Endothelial cell of umbilical vein (primary cell): ENCODE measurements around the gene C14orf132.

Source experiments
- CTCF ChIP-seq, 2 donors: IDR thresholded peaks; 1 replicate in 1 of 2; 2 replicates in 1 of 2; pipeline ENCODE4 v1.5.1; 2011; ENCODE audit warnings: low read length in 2 of 2, mild to moderate bottlenecking in 2 of 2, moderate library complexity in 2 of 2, control low read depth in 1 of 2, inconsistent platforms in 1 of 2, low read depth in 1 of 2; ENCODE audit not compliant: insufficient read depth in 1 of 2; ENCODE audit errors: extremely low read depth in 1 of 2
- EZH2 ChIP-seq: IDR thresholded peaks from 2 replicates; pipeline ENCODE4 v1.6.1; 2012; ENCODE audit warnings: borderline replicate concordance, low read depth, mild to moderate bottlenecking, moderate library complexity, low read length, inconsistent platforms; ENCODE audit not compliant: severe bottlenecking
- FOS ChIP-seq: IDR thresholded peaks from 2 replicates; pipeline ENCODE4 v1.6.1; 2011; ENCODE audit warnings: mild to moderate bottlenecking, low read length, moderate library complexity, borderline replicate concordance; ENCODE audit not compliant: insufficient read depth
- GATA2 ChIP-seq: IDR thresholded peaks from 2 replicates; pipeline ENCODE4 v1.7.0; 2011; ENCODE audit warnings: low read depth, mild to moderate bottlenecking, moderate library complexity, mixed read lengths, low read length; ENCODE audit not compliant: insufficient read length, insufficient read depth
- JUN ChIP-seq: IDR thresholded peaks from 2 replicates; pipeline ENCODE4 v1.6.1; 2011; ENCODE audit warnings: borderline replicate concordance, low read depth; ENCODE audit not compliant: insufficient read length, insufficient read depth
- MAX ChIP-seq: IDR thresholded peaks from 2 replicates; pipeline ENCODE4 v1.6.1; 2011; ENCODE audit not compliant: insufficient read depth, insufficient read length
- MYC ChIP-seq: IDR thresholded peaks from one replicate; pipeline ENCODE4 v1.6.1; 2011; ENCODE audit warnings: mild to moderate bottlenecking, low read depth, low read length
- POLR2A ChIP-seq: IDR thresholded peaks from 2 replicates; pipeline ENCODE4 v1.6.1; 2012; ENCODE audit warnings: low read depth, mild to moderate bottlenecking, control low read depth, low read length
- POLR2AphosphoS5 ChIP-seq: IDR thresholded peaks from 2 replicates; pipeline ENCODE4 v1.6.1; 2012; ENCODE audit warnings: low read depth, mild to moderate bottlenecking, control low read depth, low read length, moderate library complexity; ENCODE audit not compliant: insufficient read depth

- TF ChIP-seq CTCF (IDR thresholded peaks at IDR 0.05; ENCODE audit: extremely low read depth in 1 of 2, insufficient read depth in 1 of 2, low read depth in 1 of 2, low read length in 2 of 2): no peak
- TF ChIP-seq POLR2A: no peak
- TF ChIP-seq EZH2: no peak
- no peak for TF ChIP-seq FOS
- no peak for TF ChIP-seq MAX
- no peak for TF ChIP-seq JUN
- TF ChIP-seq POLR2AphosphoS5: no peak
- no peak for TF ChIP-seq GATA2
- TF ChIP-seq MYC: no peak
Observed at GRCh38 chr14:96081224-96081623, 42.1 kb downstream of the C14orf132 start.
